GM18502 (cell line): ENCODE results near the gene KCNJ15.

ENCODE experiments used
- ATAC-seq: cut with Tn5 transposase; IDR thresholded peaks from one replicate; pipeline ENCODE4 v1.9.1; 2021; ENCODE audit warnings: mild to moderate bottlenecking; ENCODE audit not compliant: unreplicated experiment, poor library complexity

The KCNJ15 gene

DNA sequence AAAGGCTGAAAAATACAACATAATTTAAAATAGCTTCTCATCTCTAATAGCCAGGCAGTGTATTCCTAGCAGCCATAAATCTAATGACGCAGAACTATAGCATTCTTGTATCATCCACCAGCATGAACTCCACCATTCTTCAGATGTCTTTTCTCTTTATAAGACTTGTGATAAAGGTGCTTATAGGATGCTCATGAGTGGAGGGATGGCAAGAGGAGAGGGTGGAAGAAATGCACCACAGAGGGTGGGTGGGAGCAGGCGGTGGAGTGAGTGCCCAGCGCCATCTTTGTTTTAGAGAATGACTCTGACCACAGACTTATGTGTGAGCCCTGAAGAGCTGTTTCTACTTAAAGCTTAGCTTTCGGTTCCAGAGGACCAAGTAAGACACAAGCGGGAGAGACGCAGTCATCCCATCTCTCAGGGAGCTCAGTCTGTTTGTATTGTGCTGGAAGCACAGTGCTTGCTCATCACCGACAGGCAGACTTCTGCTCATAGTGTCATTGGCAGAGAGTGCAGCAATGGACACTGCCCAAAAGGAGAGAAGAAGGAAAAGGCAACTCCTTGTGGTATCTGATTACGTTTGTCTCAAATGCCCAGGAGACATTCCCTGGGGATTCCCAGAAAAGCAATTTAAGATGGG, 65.6 kb downstream of the KCNJ15 start:
- ATAC-seq = no peak

DNA sequence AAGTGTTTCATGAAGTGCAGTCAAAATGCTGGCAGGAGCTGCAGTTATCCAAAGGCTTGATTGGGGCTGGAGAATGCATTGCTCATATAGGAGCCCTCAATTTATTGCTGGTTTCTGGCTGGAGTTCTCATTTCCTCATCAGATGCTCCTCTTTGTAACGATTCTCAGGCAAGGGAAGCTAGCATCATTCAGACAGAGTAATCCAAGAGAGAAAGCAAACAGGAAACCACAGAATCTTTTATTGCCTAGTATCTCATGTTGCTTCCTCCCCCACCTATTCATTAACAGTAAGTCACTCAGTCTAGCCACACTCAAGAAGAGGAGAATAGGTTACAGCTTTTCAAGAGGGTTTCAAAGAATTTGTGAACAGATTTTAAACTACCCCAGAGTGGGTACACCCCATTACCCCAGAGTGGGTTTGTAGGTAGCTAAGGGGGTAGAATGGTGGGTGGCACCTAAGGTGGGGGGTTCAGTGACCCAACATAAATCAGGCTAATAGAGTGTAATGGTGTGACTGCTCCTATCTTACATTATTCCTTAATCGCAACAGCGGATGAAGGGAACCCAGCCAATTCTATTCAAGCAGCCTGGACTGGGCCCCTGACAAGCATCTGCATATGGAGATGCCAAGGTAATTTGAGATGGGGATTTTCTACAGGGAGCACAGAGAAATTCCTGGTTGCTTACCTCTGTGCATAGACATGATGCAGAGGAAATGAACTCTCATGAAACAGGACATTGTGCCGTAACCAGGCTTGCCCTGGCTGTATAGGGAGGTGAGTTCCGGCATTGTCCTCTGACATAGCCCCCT, 67.1 kb downstream of the KCNJ15 start:
- no peak for ATAC-seq

DNA sequence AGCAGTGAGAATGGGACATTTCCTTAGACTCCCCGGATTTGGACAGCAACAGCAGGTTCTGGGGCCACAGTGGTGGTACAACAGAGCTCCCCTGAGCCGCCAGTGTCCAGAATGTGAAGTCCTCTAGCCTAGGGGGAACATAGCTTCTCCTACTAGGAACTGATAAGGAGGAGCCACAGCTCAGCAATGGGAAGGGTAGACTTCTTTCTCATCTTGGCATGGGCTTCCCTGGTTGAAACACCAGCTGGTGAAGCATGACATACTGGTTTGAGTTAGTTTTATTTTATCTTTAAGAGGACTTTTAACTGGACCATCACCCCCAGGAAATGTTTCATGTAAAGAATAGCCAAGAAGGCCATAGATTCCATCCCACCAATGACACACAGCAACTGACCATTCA, 68.4 kb downstream of the KCNJ15 start:
- no peak for ATAC-seq

DNA sequence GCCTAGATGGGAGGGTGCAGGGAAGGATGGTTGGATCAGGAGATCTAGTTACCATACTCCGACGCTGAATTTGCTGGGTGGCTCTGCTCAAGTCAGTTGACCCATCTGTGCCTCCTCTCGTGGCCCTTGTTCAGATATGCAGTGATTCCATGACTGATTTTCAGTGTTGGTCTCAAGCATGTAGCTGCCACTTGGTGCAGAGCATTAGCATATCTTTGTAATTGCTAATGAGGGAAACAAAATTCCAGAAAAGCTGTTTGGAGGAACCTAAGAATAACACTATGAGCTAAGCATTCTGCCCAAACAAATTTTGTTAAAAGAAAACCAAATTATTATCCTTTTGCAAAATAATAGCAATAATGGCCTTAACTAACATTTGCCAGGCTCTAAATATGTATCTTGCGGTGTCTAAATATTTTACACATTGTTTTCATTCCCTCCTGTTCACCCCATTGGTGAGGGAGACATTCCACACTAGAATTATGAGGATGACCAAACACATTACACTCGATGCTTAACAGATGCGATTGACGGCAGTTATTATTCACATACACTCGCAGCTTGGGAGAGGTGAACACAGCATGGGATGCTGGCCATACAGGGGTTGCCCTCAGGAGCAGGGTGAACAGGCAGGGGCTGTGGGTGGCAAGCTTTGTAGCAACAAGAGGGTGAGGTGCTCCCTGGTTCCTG, 69.1 kb downstream of the KCNJ15 start:
- no peak for ATAC-seq

DNA sequence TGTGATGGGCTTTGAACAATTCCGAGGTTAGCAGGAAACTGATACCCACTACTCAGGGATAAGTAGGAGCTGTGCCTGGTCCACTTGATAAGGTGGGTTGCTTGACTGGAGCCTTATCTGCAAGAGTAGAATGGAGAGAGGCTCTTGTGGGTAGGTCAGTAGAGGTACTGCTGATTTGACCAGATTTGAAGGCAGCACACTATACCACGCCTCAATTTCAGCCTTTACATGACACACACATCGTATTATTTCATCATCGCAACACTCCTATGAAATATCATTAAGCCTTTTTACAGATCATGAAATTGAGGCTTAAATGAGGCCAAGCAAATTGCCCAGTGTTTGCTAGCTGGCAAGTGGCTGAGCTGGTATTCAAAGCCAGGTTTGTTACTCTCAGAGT, 69.6 kb downstream of the KCNJ15 start:
- ATAC-seq = no peak

DNA sequence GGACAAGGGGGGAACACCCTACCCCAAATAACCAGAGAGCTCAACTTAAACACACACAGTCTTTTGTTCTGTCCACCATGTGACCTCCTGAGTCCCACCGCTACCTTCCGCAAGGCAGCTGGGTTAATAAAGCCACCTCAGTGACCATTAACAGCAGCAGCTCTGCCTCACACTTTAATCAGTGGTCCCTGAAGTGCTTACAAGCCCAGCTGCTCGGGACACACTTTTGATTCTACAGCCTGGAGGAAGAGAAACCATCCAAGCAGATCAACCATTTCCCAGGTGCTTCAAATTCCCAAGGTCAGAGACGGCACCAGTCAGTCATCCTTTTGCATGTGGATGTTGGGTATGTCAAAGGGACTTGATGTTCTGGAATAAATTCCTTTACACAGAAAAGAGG, 70.1 kb downstream of the KCNJ15 start:
- no peak for ATAC-seq

DNA sequence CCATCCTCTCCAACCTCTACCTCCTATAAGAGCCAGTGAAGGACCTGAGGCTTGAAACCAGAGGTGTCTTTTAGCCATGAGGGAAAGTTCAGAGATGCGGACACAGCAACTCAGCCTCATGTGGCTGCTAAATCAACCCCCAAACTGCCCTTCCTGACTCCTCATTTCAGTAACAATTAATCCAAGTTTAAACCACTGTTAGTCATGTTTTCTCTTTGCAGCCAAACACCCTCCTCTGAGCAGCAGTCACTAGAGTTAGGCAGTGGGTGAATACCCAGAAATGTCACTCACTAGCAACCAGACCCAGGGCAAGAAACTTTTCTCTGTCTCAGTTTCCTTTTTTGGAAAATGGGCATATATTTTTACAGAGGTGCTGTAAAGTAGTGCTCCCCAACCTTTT, 71.2 kb downstream of the KCNJ15 start:
- no peak for ATAC-seq

DNA sequence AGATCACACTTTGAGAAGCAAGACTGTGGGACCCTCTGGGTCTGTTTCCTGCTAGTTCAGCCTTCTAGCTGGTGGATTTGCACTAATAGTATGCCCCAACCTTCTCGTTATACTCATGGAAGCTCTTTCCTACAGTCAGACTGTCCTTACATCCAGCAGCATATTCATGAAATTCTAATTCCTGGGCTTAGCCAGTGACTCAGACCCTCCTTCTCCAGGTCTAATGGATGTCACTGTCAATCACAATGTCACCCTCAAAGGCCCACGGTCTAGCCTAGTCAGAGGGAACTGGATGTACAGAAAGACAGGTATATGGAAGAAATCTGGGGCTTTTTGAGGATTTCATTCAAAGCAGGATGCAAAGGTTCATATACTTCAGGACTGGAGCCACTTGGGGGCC, 72.4 kb downstream of the KCNJ15 start:
- no peak for ATAC-seq

DNA sequence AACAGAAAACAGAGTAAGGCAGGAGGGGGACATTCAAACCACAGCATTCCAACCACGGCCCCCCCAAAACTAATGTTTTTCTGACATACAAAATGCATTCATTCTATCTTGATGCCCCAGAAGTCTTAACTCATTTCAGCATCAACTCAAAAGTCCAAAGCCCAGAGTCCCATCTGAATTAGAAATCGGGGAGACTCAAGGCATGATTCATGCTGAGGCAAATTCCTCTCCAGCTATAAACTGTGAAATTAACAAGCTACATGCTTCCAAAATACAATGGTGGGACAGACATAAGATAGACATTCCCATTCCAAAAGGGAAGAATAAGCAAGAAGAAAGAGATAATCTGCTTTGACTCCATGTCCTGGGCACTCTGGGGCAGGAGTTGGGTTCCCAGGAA, 73.9 kb downstream of the KCNJ15 start:
- ATAC-seq = no peak

DNA sequence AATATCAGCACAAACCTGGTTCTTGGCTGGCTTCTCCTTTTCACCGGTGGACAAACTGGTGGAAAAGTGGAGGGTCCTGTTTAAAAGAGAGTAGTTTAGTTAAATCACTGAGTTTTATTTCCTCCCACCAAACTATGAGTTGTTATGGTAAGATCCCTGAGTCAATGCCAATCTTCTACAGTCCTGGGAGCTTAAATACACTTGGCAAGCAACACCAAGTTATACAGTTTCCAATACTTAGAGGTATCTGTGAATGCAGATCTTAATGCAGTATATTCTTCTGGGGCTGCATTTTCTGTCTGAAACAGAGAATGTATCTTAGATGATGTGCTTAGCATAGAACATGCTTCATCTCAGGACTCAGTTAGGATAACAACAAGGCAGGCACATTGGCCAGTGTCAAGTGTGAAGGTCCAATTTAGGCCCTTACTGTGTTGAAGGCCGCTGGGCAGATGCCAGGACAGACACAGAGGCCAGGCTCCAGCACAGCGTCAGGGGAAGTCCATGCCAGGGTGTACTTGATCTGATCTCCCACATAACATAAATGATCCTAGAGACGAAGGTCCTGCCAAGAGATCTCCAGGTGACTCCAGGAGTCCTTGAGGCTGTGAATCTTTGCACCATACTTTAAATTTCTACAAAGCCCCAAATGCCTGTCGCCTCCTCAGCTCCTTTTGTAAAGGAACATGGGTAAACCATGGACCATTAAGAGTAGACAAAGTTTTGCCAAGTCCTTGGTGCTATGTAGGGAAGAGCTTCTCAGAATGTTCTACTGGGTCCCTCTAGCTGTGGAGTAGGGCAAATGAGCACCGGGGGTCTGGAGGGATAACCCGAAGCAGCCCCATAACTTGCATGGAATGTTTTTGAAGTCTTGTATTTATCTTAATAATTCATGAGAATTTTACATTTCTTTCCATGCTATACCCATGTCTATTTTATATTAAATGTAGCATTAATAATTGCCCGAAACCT, 76.8 kb downstream of the KCNJ15 start:
- no peak for ATAC-seq

DNA sequence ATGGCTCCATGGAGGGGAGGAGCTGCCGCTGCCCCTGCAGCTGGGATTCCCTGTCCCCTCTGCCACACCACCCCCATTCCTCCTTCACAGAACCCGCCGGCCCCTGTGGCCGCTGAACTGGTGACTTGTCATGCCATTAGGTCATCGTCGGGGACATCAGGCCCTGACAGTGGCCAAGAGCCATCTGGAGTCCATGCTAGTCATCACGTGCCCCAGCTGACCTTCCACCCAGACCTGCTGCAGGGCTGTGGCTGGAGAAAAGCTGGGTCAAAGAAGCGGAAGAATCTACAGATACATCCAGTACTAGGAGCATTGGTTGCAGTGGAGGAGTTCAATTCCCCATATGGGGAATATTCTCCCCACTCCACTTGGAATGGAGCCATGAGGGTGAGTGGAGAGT, 78.1 kb downstream of the KCNJ15 start:
- ATAC-seq = no peak

DNA sequence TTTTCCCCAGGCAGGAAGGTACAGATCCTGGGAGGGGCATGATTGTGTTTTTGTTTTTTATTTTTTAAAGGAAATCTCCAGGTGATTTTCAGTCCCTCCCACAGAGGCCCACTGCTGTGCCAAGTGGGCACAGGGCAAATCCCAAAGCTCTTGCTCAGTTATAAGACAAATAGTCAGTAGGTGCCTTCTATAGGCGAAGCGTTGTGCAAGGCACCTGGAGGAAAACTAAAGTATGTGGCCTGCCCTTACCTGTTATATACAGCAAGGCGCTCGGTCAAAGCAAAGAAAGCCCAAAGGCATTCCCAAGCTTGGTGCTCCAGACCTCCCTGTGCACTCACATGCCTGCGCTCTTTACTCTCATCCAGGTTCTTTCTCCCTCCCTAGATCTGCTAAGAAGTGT, 81.0 kb downstream of the KCNJ15 start:
- ATAC-seq = no peak

DNA sequence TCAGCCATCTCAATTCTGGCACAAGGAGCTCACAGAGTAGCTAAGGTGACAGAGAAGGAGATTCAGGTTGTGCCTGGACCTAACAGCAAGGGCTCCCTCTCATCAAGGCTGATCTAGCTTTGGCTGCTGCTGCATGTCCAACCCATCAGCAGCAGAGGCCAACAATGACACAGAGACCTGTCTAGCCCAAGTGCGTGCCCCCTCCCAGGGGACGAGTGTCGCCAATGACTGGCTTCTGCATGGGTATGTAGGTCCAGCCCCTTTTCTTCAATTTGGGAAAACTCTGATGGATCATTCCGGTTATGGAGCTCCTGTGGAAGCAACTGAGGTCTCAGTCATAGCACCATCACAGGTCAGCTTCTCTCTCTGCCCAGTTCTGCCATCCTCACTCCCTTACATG, 83.3 kb downstream of the KCNJ15 start:
- no peak for ATAC-seq

DNA sequence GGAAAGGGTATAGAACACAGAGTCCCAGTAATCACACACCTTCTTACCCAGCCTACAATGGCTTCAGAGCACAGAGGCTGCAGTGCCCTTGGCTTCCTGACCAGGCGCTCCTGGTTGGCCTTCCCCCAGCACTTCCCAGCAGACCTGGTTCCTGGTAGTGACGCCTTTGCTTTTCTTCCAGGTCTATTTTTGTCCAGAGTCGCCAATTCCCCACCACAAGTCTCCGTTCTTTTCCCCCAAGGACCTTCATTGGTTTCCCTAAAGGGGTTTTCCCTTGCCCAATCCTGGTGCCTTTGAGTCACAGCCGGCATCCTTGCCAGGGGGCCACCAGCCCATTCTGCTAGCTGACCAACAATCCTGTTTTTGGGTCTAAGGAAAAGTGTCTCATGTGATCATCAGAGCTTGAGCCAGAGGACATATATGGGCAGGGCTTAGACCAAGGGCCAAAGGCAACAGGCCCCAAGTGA, 84.8 kb downstream of the KCNJ15 start:
- ATAC-seq = no peak

DNA sequence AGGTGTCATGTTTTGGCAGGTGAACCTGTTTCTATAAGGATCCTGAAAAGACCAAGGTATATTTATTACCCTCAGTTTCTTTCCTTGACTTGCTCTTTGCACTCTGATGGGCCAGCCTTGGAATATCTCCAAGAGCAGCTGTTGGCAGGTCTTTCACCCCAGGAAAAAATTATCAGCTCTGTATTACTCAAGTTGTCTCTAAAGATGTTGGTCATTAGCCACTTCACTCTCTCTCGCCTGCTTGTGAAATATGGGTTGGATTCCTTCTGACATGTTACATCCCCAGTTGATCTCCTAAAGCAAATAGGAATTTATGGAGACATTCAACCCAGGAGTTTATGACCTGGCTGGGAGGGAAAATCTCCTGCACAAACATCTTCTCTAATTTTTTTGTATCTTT, 85.9 kb downstream of the KCNJ15 start:
- no peak for ATAC-seq

DNA sequence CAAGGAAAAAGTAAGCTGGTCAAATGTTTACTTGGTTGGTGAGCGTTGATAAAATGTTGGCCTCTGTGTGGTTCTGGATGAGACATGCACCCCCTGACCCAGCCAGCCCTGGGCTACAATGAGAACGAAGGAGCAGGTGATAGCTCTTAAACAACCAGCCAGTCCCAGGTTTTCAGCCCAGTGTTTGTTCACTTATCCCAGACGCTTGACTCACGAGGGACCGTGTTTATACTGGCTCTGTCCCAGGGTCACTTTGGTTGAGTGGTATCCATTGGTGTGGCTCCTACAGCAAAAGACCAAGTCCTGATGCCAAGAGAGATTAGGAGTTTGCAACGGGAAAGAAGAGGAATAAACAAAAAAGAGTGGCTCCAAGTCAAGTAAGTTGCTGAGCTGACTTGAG, 86.9 kb downstream of the KCNJ15 start:
- ATAC-seq = no peak

DNA sequence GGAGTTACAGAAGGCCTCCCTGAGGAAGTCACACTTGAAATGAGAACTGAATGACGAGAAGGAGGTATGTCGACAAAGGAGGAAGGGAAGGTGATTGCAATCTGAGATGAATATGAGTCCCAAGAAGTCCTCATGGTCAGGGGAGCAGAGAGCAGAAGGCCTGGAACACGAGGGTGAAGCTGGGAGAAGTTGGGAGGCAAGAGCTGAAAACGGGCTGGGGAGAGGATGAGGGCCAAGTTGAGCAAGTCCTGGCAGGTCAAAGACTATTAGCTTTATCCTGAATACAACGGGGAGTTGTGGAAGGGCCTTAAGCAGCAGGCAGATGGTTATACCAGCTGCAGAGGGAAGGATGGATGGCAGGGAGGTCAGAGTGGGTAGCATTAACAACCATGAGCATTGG, 89.5 kb downstream of the KCNJ15 start:
- ATAC-seq = no peak

DNA sequence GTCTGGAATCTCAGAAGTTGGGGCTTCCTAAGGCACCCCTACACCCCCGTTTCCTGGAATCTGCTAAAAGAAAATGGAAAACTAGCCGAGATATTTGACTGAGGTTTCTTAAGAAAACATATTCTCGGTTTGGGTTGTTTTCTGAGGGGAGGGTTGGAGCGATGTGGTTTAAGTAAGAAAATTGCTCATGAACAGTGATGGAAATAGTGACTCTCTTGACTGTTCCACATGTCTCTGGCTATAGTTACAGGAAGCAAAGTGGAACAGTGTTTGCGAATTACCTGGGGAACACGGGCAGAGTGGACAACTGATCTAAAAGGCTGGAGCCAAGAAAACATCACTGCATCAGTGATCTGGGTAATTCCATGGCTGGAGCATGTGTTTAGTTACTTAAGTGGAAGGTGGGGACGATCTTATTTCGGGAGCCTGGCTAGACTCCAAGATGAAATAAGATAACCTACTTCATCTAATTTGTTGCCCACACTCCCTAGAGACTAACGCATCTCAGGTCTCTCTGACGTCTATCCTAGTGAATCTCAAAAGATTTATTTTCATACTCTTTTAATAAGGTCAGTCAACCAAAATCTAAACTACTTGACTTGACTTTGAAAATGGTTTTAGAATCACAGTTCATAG, 92.4 kb downstream of the KCNJ15 start:
- ATAC-seq = no peak

DNA sequence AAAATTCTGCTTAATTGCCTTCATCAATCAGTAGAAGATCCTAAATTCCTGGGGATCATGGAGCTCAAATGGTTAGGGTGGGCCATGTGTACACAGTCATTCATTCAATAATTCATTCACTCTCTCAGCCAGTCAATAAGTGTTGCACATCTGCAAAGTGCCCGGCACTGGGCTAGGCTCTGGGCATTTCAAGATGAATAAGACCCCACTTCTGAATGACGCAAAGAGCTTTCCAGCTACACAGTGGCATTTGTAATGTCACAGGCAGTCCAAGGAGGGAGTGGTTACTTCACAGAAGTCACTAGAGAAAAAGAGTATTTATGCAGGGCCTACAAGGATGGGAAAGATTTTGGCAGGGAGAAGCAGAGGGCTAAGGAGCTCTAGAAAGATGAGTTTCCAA, 93.2 kb downstream of the KCNJ15 start:
- no peak for ATAC-seq

DNA sequence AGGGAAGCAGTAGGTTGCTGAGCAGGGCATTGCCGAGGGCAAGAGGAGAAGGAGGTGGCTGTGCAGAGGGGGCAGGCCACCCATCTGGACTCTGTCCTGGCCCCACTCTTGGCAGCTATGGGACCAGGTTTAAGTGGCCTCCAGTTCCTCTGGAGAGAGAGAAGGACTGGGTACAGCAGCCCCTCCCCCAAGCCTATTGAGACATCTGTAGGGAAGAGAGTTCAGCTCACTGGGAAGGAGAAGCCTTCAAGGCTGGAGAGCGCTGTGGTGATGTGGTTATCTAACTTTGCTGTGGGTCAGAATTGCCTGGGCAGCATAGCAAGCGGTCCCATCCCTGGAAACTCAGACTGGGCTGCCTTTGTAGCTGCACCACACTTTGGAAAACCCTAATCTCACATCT, 93.9 kb downstream of the KCNJ15 start:
- no peak for ATAC-seq
